Heart left ventricle (tissue), 16 donors: Measurements from ENCODE around the gene TTLL13. TPM values are rescaled to one million over a fixed set of nuclear protein-coding genes. Genes with fewer than 3 reads are reported as not detected.
"Not testable (repeated sequence)": the region's sequence is repeated elsewhere in the genome, so short reads cannot be mapped to it uniquely, and the experiment has no call there.

Experiments
- ATAC-seq, 4 donors: fragments of 200-7000 bp; cut with Tn5 transposase; one replicate each; pipeline ENCODE4 v1.9.1; 2020 to 2022; ENCODE audit warnings: moderate library complexity in 4 of 4, mild to moderate bottlenecking in 3 of 4, moderate number of reproducible peaks in 1 of 4
- DNase-seq, 5 donors: peaks; one replicate each; pipeline ENCODE4 v3.0.0-alpha.2; 2020
- H3K27ac ChIP-seq, 12 donors: fragments of 200-600 bp; sonication (generic) in 4 of 12; one replicate each; pipeline versions ENCODE4 v1.5.0 to v1.8.0; 2016 to 2022; ENCODE audit warnings: mild to moderate bottlenecking in 2 of 12
- H3K27me3 ChIP-seq, 9 donors: fragments of 200-600 bp; sonication (generic) in 2 of 9; one replicate each; pipeline versions ENCODE4 v1.5.1 to v1.8.0; 2016 to 2022; ENCODE audit warnings: mild to moderate bottlenecking in 3 of 9
- H3K36me3 ChIP-seq, 9 donors: fragments of 200-600 bp; sonication (generic) in 2 of 9; one replicate each; pipeline versions ENCODE4 v1.5.0 to v1.8.0; 2018 to 2022; ENCODE audit warnings: mild to moderate bottlenecking in 2 of 9
- H3K4me1 ChIP-seq, 12 donors: fragments of 200-600 bp; sonication (generic) in 4 of 12; one replicate each; pipeline versions ENCODE4 v1.5.0 to v1.8.0; 2016 to 2022; ENCODE audit warnings: mild to moderate bottlenecking in 3 of 12
- H3K4me3 ChIP-seq, 12 donors: fragments of 200-600 bp; sonication (generic) in 4 of 12; one replicate each; pipeline versions ENCODE4 v1.5.0 to v1.8.0; 2017 to 2022; ENCODE audit warnings: mild to moderate bottlenecking in 9 of 12, moderate library complexity in 4 of 12
- H3K9me3 ChIP-seq, 12 donors: fragments of 200-600 bp; sonication (generic) in 4 of 12; one replicate each; pipeline versions ENCODE4 v1.5.0 to v1.8.0; 2016 to 2022; ENCODE audit warnings: mild to moderate bottlenecking in 1 of 12
- POLR2A ChIP-seq, 2 donors: fragments of 450-650 bp; IDR thresholded peaks; one replicate each; pipeline ENCODE4 v1.6.1; 2017; ENCODE audit warnings: antibody characterized with exemption in 2 of 2, mild to moderate bottlenecking in 2 of 2, moderate library complexity in 2 of 2
- WGBS, 4 donors: extraction: QIAGEN DNeasy Blood & Tissue Kit in 2 of 4; methylation state at CpG; one replicate each; pipeline versions ENCODE4 v1.1.5 to v1.1.7; 2013 to 2018; 5-methylcytosine and 5-hydroxymethylcytosine counted together
- intact Hi-C, 10 donors: fragments of 100-400 bp; cut with DNase I; formaldehyde crosslinking; loops; one replicate each; pipeline versions ENCODE4 v1.11.1 to v1.14.2; 2022
- polyA plus RNA-seq, 2 donors: library from polyadenylated mRNA; stranded (reverse); fragments of 200-250 nt; gene quantifications; one replicate each; pipeline ENCODE4 v1.2.3, GENCODE V29; 2013
- total RNA-seq, 9 donors: library from RNA; depleted of rRNA in 2 of 9; stranded (reverse); fragments of >200 nt in 2 of 9; fragmentation: NEBNext Ultra II Directional in 3 of 9; extraction: Animal tissue kit (Norgen Biotek cat#: 25700) in 3 of 9; gene quantifications; one replicate each; pipeline versions ENCODE4 v1.1.0 to v1.2.4, GENCODE V29; 2016 to 2023
- TF ChIP-seq, protein P1 (sequence below), 12 donors: fragments of 200-600 bp; sonication (generic) in 4 of 12; IDR thresholded peaks; one replicate each; pipeline versions ENCODE4 v1.5.0 to v1.8.0; 2018 to 2022; ENCODE audit warnings: antibody characterized with exemption in 12 of 12, mild to moderate bottlenecking in 5 of 12
- donor health status: ischemic (EF 13 %, LVEDD 7.1; RV severe dilation, severe dysfunction).
- donor health status: healthy with polysubstance abuse.
- donor health status: DM: no; HTN: yes; CAD: no.
- donor health status: DM: no; HTN: no; CAD: no.
- donor health status: ischemic (EF 25% LVEDD 6.9; RV normal size, moderate dysfunction).
- donor health status: ischemic (EF 25% LVEDD 5.7; RV mildly dilated, moderate dysfunction).
- donor health status: healthy.
- donor health status: DM: yes; HTN: yes; CAD: no.
- donor health status: ischemic (EF 35%, LVEDD 5.7; RV mildly dilated, moderate dysfunction).
- donor health status: nonischemic (EF 11% LVEDD 7.7; RV severe dilation, severe dysfunction).
- donor health status: DM: yes; HTN: yes; CAD: no.
- donor health status: PGD.
- donor health status: ischemic (EF 29% LVEDD 5.4; RV normal size, mild dysfunction).
- donor health status: nonischemic (EF 23%, LVEDD 6.1; RV moderate dilation, normal function).

TTLL13 gene
- total and polyA plus RNA-seq, 11 donors = 0.07 to 0.35 (median 0.14) TPM; not detected in 5

DNA sequence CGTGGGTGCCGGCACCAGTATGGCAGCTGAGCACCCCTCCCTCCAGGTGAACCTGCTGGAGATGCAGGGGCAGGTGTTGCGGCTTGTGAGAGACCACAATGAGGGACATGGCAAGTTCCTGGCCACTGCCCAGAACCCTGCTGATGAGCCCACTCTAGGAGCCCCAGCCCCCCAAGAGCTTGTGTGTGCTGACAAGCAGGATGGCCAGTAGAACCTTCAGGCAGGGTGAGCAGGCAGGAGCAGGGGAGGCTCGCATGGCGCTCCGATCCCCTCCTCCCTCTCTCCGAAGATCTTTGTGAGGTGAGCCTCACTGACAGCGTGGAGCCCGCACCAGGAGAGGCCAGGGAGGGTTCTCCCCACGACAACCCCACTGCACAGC, 45.9 kb downstream of the TTLL13 start:
- Histone ChIP-seq H3K4me1 (peaks cover 0 to 4% (median 0%) of the 10 kb centered on the region in 12 donors), H3K4me3 (no peak overlapping the region), H3K27ac (no peak overlapping the region), H3K9me3 (peaks cover 0 to 5% (median 0%) of the 10 kb centered on the region in 12 donors), H3K27me3 (no peaks in the 10 kb centered on the region), H3K36me3 (no peaks in the 10 kb centered on the region)
- 48 to 67% (median 59%) methylated on average over 5 to 10 of the region's 10 CpGs for WGBS, 4 donors
- intact Hi-C loops = no loop called here
- ATAC-seq = no peak
- no peak for DNase-seq
- no peak for TF ChIP-seq POLR2A (IDR thresholded peaks at IDR 0.05)
- TF ChIP-seq, protein P1, sequence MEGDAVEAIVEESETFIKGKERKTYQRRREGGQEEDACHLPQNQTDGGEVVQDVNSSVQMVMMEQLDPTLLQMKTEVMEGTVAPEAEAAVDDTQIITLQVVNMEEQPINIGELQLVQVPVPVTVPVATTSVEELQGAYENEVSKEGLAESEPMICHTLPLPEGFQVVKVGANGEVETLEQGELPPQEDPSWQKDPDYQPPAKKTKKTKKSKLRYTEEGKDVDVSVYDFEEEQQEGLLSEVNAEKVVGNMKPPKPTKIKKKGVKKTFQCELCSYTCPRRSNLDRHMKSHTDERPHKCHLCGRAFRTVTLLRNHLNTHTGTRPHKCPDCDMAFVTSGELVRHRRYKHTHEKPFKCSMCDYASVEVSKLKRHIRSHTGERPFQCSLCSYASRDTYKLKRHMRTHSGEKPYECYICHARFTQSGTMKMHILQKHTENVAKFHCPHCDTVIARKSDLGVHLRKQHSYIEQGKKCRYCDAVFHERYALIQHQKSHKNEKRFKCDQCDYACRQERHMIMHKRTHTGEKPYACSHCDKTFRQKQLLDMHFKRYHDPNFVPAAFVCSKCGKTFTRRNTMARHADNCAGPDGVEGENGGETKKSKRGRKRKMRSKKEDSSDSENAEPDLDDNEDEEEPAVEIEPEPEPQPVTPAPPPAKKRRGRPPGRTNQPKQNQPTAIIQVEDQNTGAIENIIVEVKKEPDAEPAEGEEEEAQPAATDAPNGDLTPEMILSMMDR (IDR thresholded peaks at IDR 0.05) = no peak

DNA sequence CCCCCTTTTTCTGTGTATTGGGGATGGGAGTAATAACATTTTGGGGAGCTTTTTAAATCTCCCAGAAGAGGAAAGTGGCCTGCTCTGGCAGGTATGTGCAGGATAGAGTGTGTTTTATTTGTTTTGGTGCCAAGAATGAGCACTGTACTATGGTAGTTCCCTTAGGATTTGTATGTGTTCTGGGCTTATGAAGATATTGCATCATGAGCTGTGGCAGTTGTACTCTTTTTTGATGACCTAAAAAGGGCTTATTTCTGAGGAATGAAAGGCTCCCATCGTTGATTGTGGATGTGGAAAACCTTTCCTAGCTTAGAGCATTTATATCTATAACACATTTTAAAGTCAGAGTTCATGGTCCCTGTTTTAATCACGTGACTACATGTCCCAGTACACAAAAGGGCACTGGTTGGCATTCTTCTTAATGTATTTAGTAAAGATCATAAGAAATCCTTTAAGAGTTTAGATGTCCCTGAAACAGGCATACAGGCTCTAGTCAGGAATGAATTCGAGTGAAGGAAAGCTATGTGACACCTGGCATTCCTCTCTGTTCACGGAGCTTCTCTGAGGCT, 47.0 kb downstream of the TTLL13 start:
- H3K4me1 ChIP-seq, intact Hi-C loops, DNase-seq, H3K9me3 ChIP-seq, ATAC-seq, H3K4me3 ChIP-seq, H3K27ac ChIP-seq, H3K36me3 ChIP-seq, H3K27me3 ChIP-seq: not testable (repeated sequence)
- 69 to 77% (median 74%) methylated on average over 4 of the region's 4 CpGs for WGBS, 4 donors

DNA sequence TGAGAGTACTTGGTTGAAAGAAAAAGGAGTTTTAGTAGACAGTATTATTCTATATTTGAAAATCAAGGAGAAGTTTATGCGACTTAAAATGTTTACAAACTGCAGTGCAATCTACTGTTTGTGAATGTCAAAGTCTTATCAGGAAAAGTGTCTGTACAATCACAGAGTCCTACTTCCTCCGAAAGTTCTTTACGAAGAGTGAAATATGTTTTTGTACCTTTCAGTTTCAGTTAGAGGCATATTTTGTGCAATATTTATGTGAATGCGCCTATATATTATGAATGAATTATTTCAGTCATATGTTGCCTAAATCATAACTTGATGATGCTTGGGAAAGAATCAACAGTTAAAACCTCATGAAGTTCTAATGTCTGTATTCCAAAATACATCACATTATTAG, 47.7 kb downstream of the TTLL13 start:
- intact Hi-C loops = no loop called here
- Histone ChIP-seq H3K27ac (no peak overlapping the region), H3K27me3 (no peaks in the 10 kb centered on the region), H3K4me1 (peaks cover 0 to 16% (median 9%) of the 10 kb centered on the region in 12 donors), H3K4me3 (no peak overlapping the region), H3K9me3 (peaks cover 0 to 5% (median 0%) of the 10 kb centered on the region in 12 donors), H3K36me3 (no peaks in the 10 kb centered on the region)
- WGBS, 4 donors = 90 to 98% (median 92%) methylated on average over 4 of the region's 4 CpGs
- TF ChIP-seq, protein P1 (IDR thresholded peaks at IDR 0.05) = no peak
- TF ChIP-seq POLR2A (IDR thresholded peaks at IDR 0.05) = no peak
- no peak for DNase-seq
- no peak for ATAC-seq

DNA sequence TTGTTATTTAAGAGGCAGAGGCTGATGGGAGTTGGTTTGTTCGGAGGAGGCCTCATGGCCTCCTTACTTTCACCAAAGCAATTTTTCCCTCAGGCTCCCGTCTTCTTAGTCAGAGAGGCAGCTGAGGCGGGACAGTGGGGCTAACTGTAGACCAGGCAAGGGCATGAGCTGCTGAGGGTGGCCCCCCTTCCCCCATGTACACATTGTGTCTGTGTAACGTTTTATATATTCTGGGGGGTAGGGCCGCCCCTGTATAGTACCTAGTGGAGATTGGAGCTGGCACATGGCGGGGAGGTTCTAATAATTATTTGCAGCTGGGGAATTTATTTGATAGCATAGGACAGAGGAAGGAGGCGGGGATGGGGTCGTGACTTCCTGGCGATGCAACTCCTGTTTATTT, 51.2 kb downstream of the TTLL13 start:
- WGBS, 4 donors = 82 to 89% (median 86%) methylated on average over 9 of the region's 9 CpGs
- DNase-seq = no peak
- Histone ChIP-seq H3K27me3 (no peaks in the 10 kb centered on the region), H3K4me3 (no peak overlapping the region), H3K36me3 (no peaks in the 10 kb centered on the region), H3K27ac (peak overlapping the region in 1 of 12 donors; percentile 30), H3K9me3 (peaks cover 0 to 5% (median 0%) of the 10 kb centered on the region in 12 donors), H3K4me1 (peaks cover 0 to 18% (median 9%) of the 10 kb centered on the region in 12 donors)
- no peak for TF ChIP-seq POLR2A (IDR thresholded peaks at IDR 0.05)
- TF ChIP-seq, protein P1 (IDR thresholded peaks at IDR 0.05) = no peak
- intact Hi-C loops = no loop called here
- no peak for ATAC-seq
